ENCODE data around the gene PLK1.
A peak's percentile ranks its signal among the peaks of the same experiment; 100 is the strongest.

Gene PLK1

GRCh38 chr16:23663918-23664317 lies 14.8 kb upstream of the PLK1 start:
- Histone ChIP-seq H3K9me3 (ENCODE audit: control insufficient read depth, low read depth, low read length) (no peaks in the 10 kb centered on the region), H3K27me3 (ENCODE audit: control insufficient read depth, insufficient read depth, low read length) (no peaks in the 10 kb centered on the region), H3K27ac (ENCODE audit: low read length) (no peak overlapping the region), H3K36me3 (ENCODE audit: control insufficient read depth, low read depth, low read length) (peaks cover 88% of the 10 kb centered on the region), H3K4me1 (ENCODE audit: control insufficient read depth, low read depth, low read length) (no peaks in the 10 kb centered on the region), H3K4me3 (ENCODE audit: low read length) (no peak overlapping the region), H3K9ac (ENCODE audit: low read length) (no peak overlapping the region)

GRCh38 chr16:23666571-23667354 lies 11.9 kb upstream of the PLK1 start:
- Histone ChIP-seq H3K27ac (ENCODE audit: low read length) (no peak overlapping the region), H3K4me3 (ENCODE audit: low read length) (no peak overlapping the region), H3K9me3 (ENCODE audit: control insufficient read depth, low read depth, low read length) (no peaks in the 10 kb centered on the region), H3K36me3 (ENCODE audit: control insufficient read depth, low read depth, low read length) (peaks cover 78% of the 10 kb centered on the region), H3K27me3 (ENCODE audit: control insufficient read depth, insufficient read depth, low read length) (no peaks in the 10 kb centered on the region), H3K9ac (ENCODE audit: low read length) (no peak overlapping the region), H3K4me1 (ENCODE audit: control insufficient read depth, low read depth, low read length) (no peaks in the 10 kb centered on the region)

GRCh38 chr16:23667355-23667659 lies 11.4 kb upstream of the PLK1 start:
- Histone ChIP-seq H3K9ac (ENCODE audit: low read length) (no peak overlapping the region), H3K36me3 (ENCODE audit: control insufficient read depth, low read depth, low read length) (peaks cover 72% of the 10 kb centered on the region), H3K4me3 (ENCODE audit: low read length) (no peak overlapping the region), H3K27ac (ENCODE audit: low read length) (no peak overlapping the region), H3K4me1 (ENCODE audit: control insufficient read depth, low read depth, low read length) (no peaks in the 10 kb centered on the region), H3K27me3 (ENCODE audit: control insufficient read depth, insufficient read depth, low read length) (no peaks in the 10 kb centered on the region), H3K9me3 (ENCODE audit: control insufficient read depth, low read depth, low read length) (no peaks in the 10 kb centered on the region)

- Histone ChIP-seq H3K4me1 (ENCODE audit: control insufficient read depth, low read depth, low read length) (no peaks in the 10 kb centered on the region), H3K36me3 (ENCODE audit: control insufficient read depth, low read depth, low read length) (peaks cover 64% of the 10 kb centered on the region), H3K27me3 (ENCODE audit: control insufficient read depth, insufficient read depth, low read length) (no peaks in the 10 kb centered on the region), H3K9me3 (ENCODE audit: control insufficient read depth, low read depth, low read length) (no peaks in the 10 kb centered on the region), H3K9ac (ENCODE audit: low read length) (no peak overlapping the region), H3K27ac (ENCODE audit: low read length) (no peak overlapping the region), H3K4me3 (ENCODE audit: low read length) (no peak overlapping the region)
Observed at GRCh38 chr16:23668225-23668624, 10.5 kb upstream of the PLK1 start.

GRCh38 chr16:23668873-23669272 lies 9.8 kb upstream of the PLK1 start:
- Histone ChIP-seq H3K4me1 (ENCODE audit: control insufficient read depth, low read depth, low read length) (no peaks in the 10 kb centered on the region), H3K4me3 (ENCODE audit: low read length) (no peak overlapping the region), H3K27ac (ENCODE audit: low read length) (no peak overlapping the region), H3K9me3 (ENCODE audit: control insufficient read depth, low read depth, low read length) (no peaks in the 10 kb centered on the region), H3K9ac (ENCODE audit: low read length) (no peak overlapping the region), H3K36me3 (ENCODE audit: control insufficient read depth, low read depth, low read length) (peaks cover 61% of the 10 kb centered on the region), H3K27me3 (ENCODE audit: control insufficient read depth, insufficient read depth, low read length) (no peaks in the 10 kb centered on the region)

- Histone ChIP-seq H3K27me3 (ENCODE audit: control insufficient read depth, insufficient read depth, low read length) (no peaks in the 10 kb centered on the region), H3K27ac (ENCODE audit: low read length) (no peak overlapping the region), H3K36me3 (ENCODE audit: control insufficient read depth, low read depth, low read length) (peaks cover 50% of the 10 kb centered on the region), H3K9me3 (ENCODE audit: control insufficient read depth, low read depth, low read length) (no peaks in the 10 kb centered on the region), H3K9ac (ENCODE audit: low read length) (no peak overlapping the region), H3K4me1 (ENCODE audit: control insufficient read depth, low read depth, low read length) (no peaks in the 10 kb centered on the region), H3K4me3 (ENCODE audit: low read length) (no peak overlapping the region)
Observed at GRCh38 chr16:23670137-23670776, 8.4 kb upstream of the PLK1 start.

GRCh38 chr16:23673971-23674614 lies 4.6 kb upstream of the PLK1 start:
- no peaks in the 10 kb centered on the region for H3K27me3 ChIP-seq (ENCODE audit: control insufficient read depth, insufficient read depth, low read length)
- no peak overlapping the region for H3K4me3 ChIP-seq (ENCODE audit: low read length)
- peaks cover 17% of the 10 kb centered on the region for H3K36me3 ChIP-seq (ENCODE audit: control insufficient read depth, low read depth, low read length)

GRCh38 chr16:23676924-23677480 lies 1.7 kb upstream of the PLK1 start:
- Histone ChIP-seq H3K9ac (ENCODE audit: low read length) (no peak overlapping the region), H3K27ac (ENCODE audit: low read length) (no peak overlapping the region)

More at GRCh38 chr16:23673971-23674614, 4.6 kb upstream of the PLK1 start:
- Histone ChIP-seq H3K4me1 (ENCODE audit: control insufficient read depth, low read depth, low read length) (no peaks in the 10 kb centered on the region), H3K9me3 (ENCODE audit: control insufficient read depth, low read depth, low read length) (no peaks in the 10 kb centered on the region), H3K9ac (ENCODE audit: low read length) (no peak overlapping the region), H3K27ac (ENCODE audit: low read length) (no peak overlapping the region)

GRCh38 chr16:23679274-23679985 lies 741 bp downstream of the PLK1 start:
- Histone ChIP-seq H3K4me1 (ENCODE audit: control insufficient read depth, low read depth, low read length) (peaks cover 6% of the 10 kb centered on the region), H3K9me3 (ENCODE audit: control insufficient read depth, low read depth, low read length) (no peaks in the 10 kb centered on the region), H3K27me3 (ENCODE audit: control insufficient read depth, insufficient read depth, low read length) (no peaks in the 10 kb centered on the region), H3K9ac (ENCODE audit: low read length) (peak overlapping the region; percentile 94), H3K36me3 (ENCODE audit: control insufficient read depth, low read depth, low read length) (peaks cover 43% of the 10 kb centered on the region), H3K27ac (ENCODE audit: low read length) (peak overlapping the region; percentile 60), H3K4me3 (ENCODE audit: low read length) (peak overlapping the region; percentile 98)

More at GRCh38 chr16:23676924-23677480, 1.7 kb upstream of the PLK1 start:
- peaks cover 6% of the 10 kb centered on the region for H3K4me1 ChIP-seq (ENCODE audit: control insufficient read depth, low read depth, low read length)
- H3K27me3 ChIP-seq (ENCODE audit: control insufficient read depth, insufficient read depth, low read length), result no peaks in the 10 kb centered on the region
- H3K4me3 ChIP-seq (ENCODE audit: low read length), result no peak overlapping the region
- H3K9me3 ChIP-seq (ENCODE audit: control insufficient read depth, low read depth, low read length), result no peaks in the 10 kb centered on the region
- peaks cover 21% of the 10 kb centered on the region for H3K36me3 ChIP-seq (ENCODE audit: control insufficient read depth, low read depth, low read length)

GRCh38 chr16:23679986-23680336 lies 1.3 kb downstream of the PLK1 start:
- H3K9ac ChIP-seq (ENCODE audit: low read length), result peak overlapping the region; percentile 94
- no peak overlapping the region for H3K27ac ChIP-seq (ENCODE audit: low read length)
- H3K4me3 ChIP-seq (ENCODE audit: low read length), result peak overlapping the region; percentile 98
- H3K9me3 ChIP-seq (ENCODE audit: control insufficient read depth, low read depth, low read length), result no peaks in the 10 kb centered on the region
- peaks cover 45% of the 10 kb centered on the region for H3K36me3 ChIP-seq (ENCODE audit: control insufficient read depth, low read depth, low read length)
- peaks cover 6% of the 10 kb centered on the region for H3K4me1 ChIP-seq (ENCODE audit: control insufficient read depth, low read depth, low read length)
- H3K27me3 ChIP-seq (ENCODE audit: control insufficient read depth, insufficient read depth, low read length), result no peaks in the 10 kb centered on the region

- Histone ChIP-seq H3K27ac (ENCODE audit: low read length) (no peak overlapping the region), H3K36me3 (ENCODE audit: control insufficient read depth, low read depth, low read length) (peaks cover 64% of the 10 kb centered on the region), H3K9me3 (ENCODE audit: control insufficient read depth, low read depth, low read length) (no peaks in the 10 kb centered on the region), H3K4me3 (ENCODE audit: low read length) (no peak overlapping the region), H3K27me3 (ENCODE audit: control insufficient read depth, insufficient read depth, low read length) (no peaks in the 10 kb centered on the region), H3K4me1 (ENCODE audit: control insufficient read depth, low read depth, low read length) (peaks cover 6% of the 10 kb centered on the region), H3K9ac (ENCODE audit: low read length) (no peak overlapping the region)
Observed at GRCh38 chr16:23682181-23682580, 3.5 kb downstream of the PLK1 start.

All from iPS-18a (cell line).